HEK293 (cell line): Measurements from ENCODE around the gene HRC.

Experiments used
- OSR2 ChIP-seq: fragments of 450-650 bp; formaldehyde crosslinking; IDR thresholded peaks from 2 replicates; pipeline ENCODE4 v1.5.1; 2016; ENCODE audit warnings: missing biosample characterization, missing genetic modification characterization
- SETDB1 ChIP-seq: IDR thresholded peaks from one replicate; pipeline ENCODE4 v1.6.1; 2017; ENCODE audit warnings: mild to moderate bottlenecking, low read length, moderate library complexity, mixed read lengths; ENCODE audit not compliant: insufficient read length
- ZBTB21 ChIP-seq: fragments of 450-650 bp; formaldehyde crosslinking; IDR thresholded peaks from 2 replicates; pipeline ENCODE4 v1.5.1; 2017; ENCODE audit warnings: missing biosample characterization, missing genetic modification characterization
- ZEB2 ChIP-seq: fragments of 450-650 bp; formaldehyde crosslinking; IDR thresholded peaks from 2 replicates; pipeline ENCODE4 v1.5.1; 2016; ENCODE audit warnings: missing biosample characterization, missing genetic modification characterization
- ZFP37 ChIP-seq: fragments of 450-650 bp; formaldehyde crosslinking; IDR thresholded peaks from 2 replicates; pipeline ENCODE4 v1.5.1; 2016; ENCODE audit warnings: missing biosample characterization, missing genetic modification characterization
- ZFP41 ChIP-seq: fragments of 450-650 bp; formaldehyde crosslinking; IDR thresholded peaks from 2 replicates; pipeline ENCODE4 v1.5.1; 2016; ENCODE audit warnings: missing biosample characterization, missing genetic modification characterization, borderline replicate concordance
- ZIC2 ChIP-seq: fragments of 450-650 bp; formaldehyde crosslinking; IDR thresholded peaks from 2 replicates; pipeline ENCODE4 v1.5.1; 2016; ENCODE audit warnings: missing biosample characterization, missing genetic modification characterization
- ZNF114 ChIP-seq: fragments of 450-650 bp; formaldehyde crosslinking; IDR thresholded peaks from 2 replicates; pipeline ENCODE4 v1.5.0; 2017; ENCODE audit warnings: missing biosample characterization, missing genetic modification characterization
- ZNF157 ChIP-seq: fragments of 450-650 bp; formaldehyde crosslinking; IDR thresholded peaks from 2 replicates; pipeline ENCODE4 v1.5.1; 2016; ENCODE audit warnings: missing biosample characterization, missing genetic modification characterization
- ZNF19 ChIP-seq: fragments of 450-650 bp; formaldehyde crosslinking; IDR thresholded peaks from 2 replicates; pipeline ENCODE4; 2016; ENCODE audit warnings: missing biosample characterization, missing genetic modification characterization, low read depth
- ZNF221 ChIP-seq: fragments of 450-650 bp; formaldehyde crosslinking; IDR thresholded peaks from 2 replicates; pipeline ENCODE4 v1.5.1; 2017; ENCODE audit warnings: missing biosample characterization, missing genetic modification characterization, borderline replicate concordance
- ZNF239 ChIP-seq: fragments of 450-650 bp; formaldehyde crosslinking; IDR thresholded peaks from 2 replicates; pipeline ENCODE4 v1.5.1; 2016; ENCODE audit warnings: missing biosample characterization, missing genetic modification characterization
- ZNF292 ChIP-seq: fragments of 450-650 bp; formaldehyde crosslinking; IDR thresholded peaks from 2 replicates; pipeline ENCODE4 v1.5.1; 2016; ENCODE audit warnings: low read depth, missing biosample characterization, missing genetic modification characterization, borderline replicate concordance
- ZNF311 ChIP-seq: fragments of 450-650 bp; formaldehyde crosslinking; IDR thresholded peaks from 2 replicates; pipeline ENCODE4 v1.5.1; 2017; ENCODE audit warnings: missing biosample characterization, missing genetic modification characterization, borderline replicate concordance
- ZNF404 ChIP-seq: fragments of 450-650 bp; formaldehyde crosslinking; IDR thresholded peaks from 2 replicates; pipeline ENCODE4 v1.5.1; 2017; ENCODE audit warnings: missing biosample characterization, missing genetic modification characterization
- ZNF423 ChIP-seq: fragments of 450-650 bp; formaldehyde crosslinking; IDR thresholded peaks from 2 replicates; pipeline ENCODE4 v1.5.1; 2016; ENCODE audit warnings: missing biosample characterization, missing genetic modification characterization
- ZNF510 ChIP-seq: fragments of 450-650 bp; formaldehyde crosslinking; IDR thresholded peaks from 2 replicates; pipeline ENCODE4 v1.5.1; 2018; ENCODE audit warnings: mild to moderate bottlenecking, missing genetic modification characterization, missing biosample characterization; ENCODE audit not compliant: insufficient replicate concordance
- ZNF555 ChIP-seq: fragments of 450-650 bp; formaldehyde crosslinking; conservative IDR thresholded peaks from 2 replicates; pipeline ENCODE4 v1.5.1; 2017; ENCODE audit warnings: missing biosample characterization, mild to moderate bottlenecking, missing genetic modification characterization, inconsistent platforms
- ZNF560 ChIP-seq: fragments of 450-650 bp; formaldehyde crosslinking; IDR thresholded peaks from 2 replicates; pipeline ENCODE4 v1.5.1; 2017; ENCODE audit warnings: missing biosample characterization, missing genetic modification characterization, borderline replicate concordance
- ZNF561 ChIP-seq: fragments of 450-650 bp; IDR thresholded peaks from 2 replicates; pipeline ENCODE4 v1.5.1; 2018; ENCODE audit warnings: missing biosample characterization, missing genetic modification characterization, borderline replicate concordance
- ZNF623 ChIP-seq: fragments of 450-650 bp; formaldehyde crosslinking; IDR thresholded peaks from 2 replicates; pipeline ENCODE4 v1.5.1; 2016; ENCODE audit warnings: missing biosample characterization, missing genetic modification characterization
- ZNF747 ChIP-seq: fragments of 450-650 bp; formaldehyde crosslinking; IDR thresholded peaks from 2 replicates; pipeline ENCODE4 v1.5.1; 2016; ENCODE audit warnings: missing biosample characterization, missing genetic modification characterization
- ZSCAN23 ChIP-seq: fragments of 450-650 bp; formaldehyde crosslinking; IDR thresholded peaks from 2 replicates; pipeline ENCODE4 v1.5.1; 2016; ENCODE audit warnings: missing biosample characterization, missing genetic modification characterization
- ZSCAN30 ChIP-seq: fragments of 450-650 bp; IDR thresholded peaks from 2 replicates; pipeline ENCODE4 v1.5.1; 2018; ENCODE audit warnings: missing biosample characterization, mild to moderate bottlenecking, missing genetic modification characterization, moderate library complexity
- TF ChIP-seq, protein P1 (sequence below): fragments of 450-650 bp; formaldehyde crosslinking; IDR thresholded peaks from 2 replicates; pipeline ENCODE4 v1.5.1; 2016; ENCODE audit warnings: missing biosample characterization, missing genetic modification characterization, borderline replicate concordance
- TF ChIP-seq, protein P2 (sequence below): fragments of 450-650 bp; formaldehyde crosslinking; IDR thresholded peaks from 2 replicates; pipeline ENCODE4 v1.5.1; 2017; ENCODE audit warnings: missing biosample characterization, missing genetic modification characterization
- TF ChIP-seq, protein P3 (sequence below): fragments of 450-650 bp; formaldehyde crosslinking; IDR thresholded peaks from 2 replicates; pipeline ENCODE4 v1.5.1; 2016; ENCODE audit warnings: missing biosample characterization, missing genetic modification characterization
- TF ChIP-seq, protein P4 (sequence below): fragments of 450-650 bp; formaldehyde crosslinking; IDR thresholded peaks from 2 replicates; pipeline ENCODE4 v1.5.1; 2016; ENCODE audit warnings: missing biosample characterization, missing genetic modification characterization
- TF ChIP-seq, protein P5 (sequence below): fragments of 450-650 bp; formaldehyde crosslinking; IDR thresholded peaks from 2 replicates; pipeline ENCODE4 v1.5.1; 2017; ENCODE audit warnings: missing biosample characterization, missing genetic modification characterization
- TF ChIP-seq, protein P6 (sequence below): fragments of 450-650 bp; formaldehyde crosslinking; IDR thresholded peaks from 2 replicates; pipeline ENCODE4 v1.5.1; 2016; ENCODE audit warnings: missing biosample characterization, missing genetic modification characterization

Gene HRC

DNA sequence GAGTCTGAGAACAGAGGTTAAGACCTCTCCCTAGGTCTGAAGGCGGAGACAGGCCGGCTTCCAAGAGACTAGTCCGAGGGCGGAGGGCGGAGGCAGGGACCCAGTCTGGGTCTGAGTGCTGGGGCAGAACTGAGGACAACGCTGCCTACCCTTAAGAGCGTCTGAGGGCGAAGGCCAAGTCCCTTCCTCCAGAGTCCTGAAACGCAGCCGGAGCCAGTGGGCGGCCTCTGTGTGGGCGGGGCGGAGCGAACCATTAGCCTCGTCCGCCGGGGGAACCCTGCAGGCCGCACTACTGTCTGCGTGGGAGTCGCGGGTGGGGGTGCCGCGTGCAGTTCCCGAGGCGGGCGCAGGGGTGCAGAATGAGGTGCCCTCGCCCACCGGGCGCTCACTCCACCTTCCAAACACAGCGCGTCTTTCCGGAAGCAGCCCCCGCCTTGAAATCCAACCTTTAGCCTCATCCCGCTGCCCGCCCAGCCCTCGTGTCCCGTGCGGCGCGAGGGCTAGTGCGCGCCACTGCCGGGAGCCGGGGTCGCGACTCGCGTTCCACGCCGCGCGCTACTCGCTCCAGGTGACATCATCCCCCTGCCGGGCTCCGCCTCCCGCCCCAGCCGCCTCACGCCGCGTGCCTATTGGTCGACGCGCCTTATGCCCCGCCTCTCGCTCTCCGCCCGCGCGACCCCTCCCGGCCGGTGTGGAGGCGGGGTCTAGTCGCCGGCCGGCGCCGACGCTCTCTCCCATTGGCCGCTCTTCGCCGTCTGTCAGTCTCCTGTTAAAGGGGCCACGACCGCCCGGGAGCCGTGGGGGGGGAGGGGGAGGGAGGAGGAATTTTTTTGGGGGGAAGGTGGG, 36.4 kb downstream of the HRC start, which contains the start of gene C19orf73 (continued):
- TF ChIP-seq ZNF510, result no peak
- no peak for TF ChIP-seq ZNF311 (tag by site-specific recombination)
- TF ChIP-seq, protein P1, sequence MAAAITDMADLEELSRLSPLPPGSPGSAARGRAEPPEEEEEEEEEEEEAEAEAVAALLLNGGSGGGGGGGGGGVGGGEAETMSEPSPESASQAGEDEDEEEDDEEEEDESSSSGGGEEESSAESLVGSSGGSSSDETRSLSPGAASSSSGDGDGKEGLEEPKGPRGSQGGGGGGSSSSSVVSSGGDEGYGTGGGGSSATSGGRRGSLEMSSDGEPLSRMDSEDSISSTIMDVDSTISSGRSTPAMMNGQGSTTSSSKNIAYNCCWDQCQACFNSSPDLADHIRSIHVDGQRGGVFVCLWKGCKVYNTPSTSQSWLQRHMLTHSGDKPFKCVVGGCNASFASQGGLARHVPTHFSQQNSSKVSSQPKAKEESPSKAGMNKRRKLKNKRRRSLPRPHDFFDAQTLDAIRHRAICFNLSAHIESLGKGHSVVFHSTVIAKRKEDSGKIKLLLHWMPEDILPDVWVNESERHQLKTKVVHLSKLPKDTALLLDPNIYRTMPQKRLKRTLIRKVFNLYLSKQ (tag by site-specific recombination), result no peak
- TF ChIP-seq ZEB2 (tag by site-specific recombination), result peak; percentile 98
- no peak for TF ChIP-seq ZNF221 (tag by site-specific recombination)
- peak; percentile 78; the same call in 1 of the 2 replicates for TF ChIP-seq ZFP37 (tag by site-specific recombination)
- TF ChIP-seq, protein P2, sequence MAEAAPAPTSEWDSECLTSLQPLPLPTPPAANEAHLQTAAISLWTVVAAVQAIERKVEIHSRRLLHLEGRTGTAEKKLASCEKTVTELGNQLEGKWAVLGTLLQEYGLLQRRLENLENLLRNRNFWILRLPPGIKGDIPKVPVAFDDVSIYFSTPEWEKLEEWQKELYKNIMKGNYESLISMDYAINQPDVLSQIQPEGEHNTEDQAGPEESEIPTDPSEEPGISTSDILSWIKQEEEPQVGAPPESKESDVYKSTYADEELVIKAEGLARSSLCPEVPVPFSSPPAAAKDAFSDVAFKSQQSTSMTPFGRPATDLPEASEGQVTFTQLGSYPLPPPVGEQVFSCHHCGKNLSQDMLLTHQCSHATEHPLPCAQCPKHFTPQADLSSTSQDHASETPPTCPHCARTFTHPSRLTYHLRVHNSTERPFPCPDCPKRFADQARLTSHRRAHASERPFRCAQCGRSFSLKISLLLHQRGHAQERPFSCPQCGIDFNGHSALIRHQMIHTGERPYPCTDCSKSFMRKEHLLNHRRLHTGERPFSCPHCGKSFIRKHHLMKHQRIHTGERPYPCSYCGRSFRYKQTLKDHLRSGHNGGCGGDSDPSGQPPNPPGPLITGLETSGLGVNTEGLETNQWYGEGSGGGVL (tag by site-specific recombination), result peak; percentile 57; the same call in 1 of the 2 replicates
- TF ChIP-seq ZNF747 (tag by site-specific recombination), result no peak; the same call in 1 of the 2 replicates
- no peak for TF ChIP-seq ZNF157 (tag by site-specific recombination)
- TF ChIP-seq, protein P3, sequence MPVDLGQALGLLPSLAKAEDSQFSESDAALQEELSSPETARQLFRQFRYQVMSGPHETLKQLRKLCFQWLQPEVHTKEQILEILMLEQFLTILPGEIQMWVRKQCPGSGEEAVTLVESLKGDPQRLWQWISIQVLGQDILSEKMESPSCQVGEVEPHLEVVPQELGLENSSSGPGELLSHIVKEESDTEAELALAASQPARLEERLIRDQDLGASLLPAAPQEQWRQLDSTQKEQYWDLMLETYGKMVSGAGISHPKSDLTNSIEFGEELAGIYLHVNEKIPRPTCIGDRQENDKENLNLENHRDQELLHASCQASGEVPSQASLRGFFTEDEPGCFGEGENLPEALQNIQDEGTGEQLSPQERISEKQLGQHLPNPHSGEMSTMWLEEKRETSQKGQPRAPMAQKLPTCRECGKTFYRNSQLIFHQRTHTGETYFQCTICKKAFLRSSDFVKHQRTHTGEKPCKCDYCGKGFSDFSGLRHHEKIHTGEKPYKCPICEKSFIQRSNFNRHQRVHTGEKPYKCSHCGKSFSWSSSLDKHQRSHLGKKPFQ, result no peak
- no peak for TF ChIP-seq ZNF555 (tag by site-specific recombination)
- no peak for TF ChIP-seq ZNF292 (tag by site-specific recombination)
- no peak for TF ChIP-seq ZFP41 (tag by site-specific recombination)
- no peak for TF ChIP-seq ZNF114 (tag by site-specific recombination)
- 0 out of 2 replicates have a peak, but pooled peaks have one; percentile 29 for TF ChIP-seq ZNF623 (tag by site-specific recombination)
- peak; percentile 57 for TF ChIP-seq ZBTB21 (tag by site-specific recombination)
- 0 out of 2 replicates have a peak, but pooled peaks have one; percentile 11 for TF ChIP-seq ZNF404 (tag by site-specific recombination)
- TF ChIP-seq ZNF19 (tag by site-specific recombination), result no peak
- TF ChIP-seq ZNF560, result no peak
- TF ChIP-seq, protein P4, sequence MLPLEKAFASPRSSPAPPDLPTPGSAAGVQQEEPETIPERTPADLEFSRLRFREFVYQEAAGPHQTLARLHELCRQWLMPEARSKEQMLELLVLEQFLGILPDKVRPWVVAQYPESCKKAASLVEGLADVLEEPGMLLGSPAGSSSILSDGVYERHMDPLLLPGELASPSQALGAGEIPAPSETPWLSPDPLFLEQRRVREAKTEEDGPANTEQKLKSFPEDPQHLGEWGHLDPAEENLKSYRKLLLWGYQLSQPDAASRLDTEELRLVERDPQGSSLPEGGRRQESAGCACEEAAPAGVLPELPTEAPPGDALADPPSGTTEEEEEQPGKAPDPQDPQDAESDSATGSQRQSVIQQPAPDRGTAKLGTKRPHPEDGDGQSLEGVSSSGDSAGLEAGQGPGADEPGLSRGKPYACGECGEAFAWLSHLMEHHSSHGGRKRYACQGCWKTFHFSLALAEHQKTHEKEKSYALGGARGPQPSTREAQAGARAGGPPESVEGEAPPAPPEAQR, result 0 out of 2 replicates have a peak, but pooled peaks have one; percentile 55
- TF ChIP-seq ZIC2, result peak; percentile 59
- TF ChIP-seq ZNF561, result peak; percentile 76; the same call in 1 of the 2 replicates
- TF ChIP-seq, protein P5, sequence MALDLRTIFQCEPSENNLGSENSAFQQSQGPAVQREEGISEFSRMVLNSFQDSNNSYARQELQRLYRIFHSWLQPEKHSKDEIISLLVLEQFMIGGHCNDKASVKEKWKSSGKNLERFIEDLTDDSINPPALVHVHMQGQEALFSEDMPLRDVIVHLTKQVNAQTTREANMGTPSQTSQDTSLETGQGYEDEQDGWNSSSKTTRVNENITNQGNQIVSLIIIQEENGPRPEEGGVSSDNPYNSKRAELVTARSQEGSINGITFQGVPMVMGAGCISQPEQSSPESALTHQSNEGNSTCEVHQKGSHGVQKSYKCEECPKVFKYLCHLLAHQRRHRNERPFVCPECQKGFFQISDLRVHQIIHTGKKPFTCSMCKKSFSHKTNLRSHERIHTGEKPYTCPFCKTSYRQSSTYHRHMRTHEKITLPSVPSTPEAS, result peak; percentile 46; the same call in 1 of the 2 replicates
- TF ChIP-seq ZNF423 (tag by site-specific recombination), result peak; percentile 42; the same call in 1 of the 2 replicates
- TF ChIP-seq ZSCAN30 (tag by site-specific recombination), result peak; percentile 67
- no peak for TF ChIP-seq ZSCAN23 (tag by site-specific recombination)
- peak; percentile 54 for TF ChIP-seq OSR2
- TF ChIP-seq SETDB1, result no peak
- peak; percentile 30; the same call in 1 of the 2 replicates for TF ChIP-seq ZNF239 (tag by site-specific recombination)
- TF ChIP-seq, protein P6, sequence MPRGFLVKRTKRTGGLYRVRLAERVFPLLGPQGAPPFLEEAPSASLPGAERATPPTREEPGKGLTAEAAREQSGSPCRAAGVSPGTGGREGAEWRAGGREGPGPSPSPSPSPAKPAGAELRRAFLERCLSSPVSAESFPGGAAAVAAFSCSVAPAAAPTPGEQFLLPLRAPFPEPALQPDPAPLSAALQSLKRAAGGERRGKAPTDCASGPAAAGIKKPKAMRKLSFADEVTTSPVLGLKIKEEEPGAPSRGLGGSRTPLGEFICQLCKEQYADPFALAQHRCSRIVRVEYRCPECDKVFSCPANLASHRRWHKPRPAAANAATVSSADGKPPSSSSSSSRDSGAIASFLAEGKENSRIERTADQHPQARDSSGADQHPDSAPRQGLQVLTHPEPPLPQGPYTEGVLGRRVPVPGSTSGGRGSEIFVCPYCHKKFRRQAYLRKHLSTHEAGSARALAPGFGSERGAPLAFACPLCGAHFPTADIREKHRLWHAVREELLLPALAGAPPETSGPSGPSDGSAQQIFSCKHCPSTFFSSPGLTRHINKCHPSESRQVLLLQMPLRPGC (tag by site-specific recombination), result no peak; the same call in 1 of the 2 replicates
